Kidney (tissue), 14 donors: ENCODE data around the gene ACKR2. TPM values are rescaled to one million over a fixed set of nuclear protein-coding genes. Genes with fewer than 3 reads are reported as not detected.

Source experiments
- DNase-seq, 5 donors: peaks; one replicate each; pipeline ENCODE4 v3.0.0-alpha.2; 2013 to 2020
- FAIRE-seq: peaks from 2 replicates; lab custom pipeline; 2012; peaks lifted over from hg19 to GRCh38; lab: Jason Lieb, UNC
- H3K27ac ChIP-seq, 2 donors: one replicate each; pipeline ENCODE4 v1.7.0; 2013; ENCODE audit warnings: low read depth in 2 of 2, low read length in 2 of 2, inconsistent platforms in 1 of 2
- H3K27me3 ChIP-seq: one replicate; pipeline ENCODE4 v1.7.1; 2013; ENCODE audit warnings: low read length, inconsistent platforms; ENCODE audit not compliant: control insufficient read depth, insufficient read depth
- H3K36me3 ChIP-seq, 3 donors: one replicate each; pipeline versions ENCODE4 v1.7.0 to v1.7.1; 2013; ENCODE audit warnings: low read length in 3 of 3, control low read depth in 1 of 3, inconsistent platforms in 1 of 3; ENCODE audit not compliant: insufficient read depth in 3 of 3, control insufficient read depth in 2 of 3
- H3K4me1 ChIP-seq, 3 donors: one replicate each; pipeline versions ENCODE4 v1.7.0 to v1.7.1; 2013; ENCODE audit warnings: low read length in 3 of 3, inconsistent platforms in 1 of 3, low read depth in 1 of 3; ENCODE audit not compliant: control insufficient read depth in 2 of 3, insufficient read depth in 2 of 3
- H3K4me3 ChIP-seq, 3 donors: one replicate each; pipeline versions ENCODE4 v1.7.0 to v1.8.1; 2013; ENCODE audit warnings: low read length in 3 of 3, control low read depth in 1 of 3, inconsistent platforms in 1 of 3
- H3K9ac ChIP-seq, 3 donors: one replicate each; pipeline versions ENCODE4 v1.7.0 to v1.7.1; 2013; ENCODE audit warnings: low read length in 3 of 3, control low read depth in 1 of 3, inconsistent platforms in 1 of 3
- H3K9me3 ChIP-seq, 3 donors: one replicate each; pipeline versions ENCODE4 v1.7.0 to v1.7.1; 2013; ENCODE audit warnings: low read length in 3 of 3, control low read depth in 1 of 3, inconsistent platforms in 1 of 3; ENCODE audit not compliant: control insufficient read depth in 2 of 3, insufficient read depth in 1 of 3
- intact Hi-C: fragments of 100-400 bp; cut with DNase I; formaldehyde crosslinking; loops from one replicate; pipeline ENCODE4 v1.11.1; 2022
- polyA plus RNA-seq: library from polyadenylated mRNA; stranded (reverse); fragments of 350-450 nt; fragmentation: Illumina TruSeq; extraction: RNeasy Lipid Tissue Mini Kit (QIAGEN cat#74804); gene quantifications from one replicate; pipeline ENCODE4 v1.2.3, GENCODE V29; 2014; ENCODE audit warnings: low read depth, low replicate concordance; ENCODE audit not compliant: insufficient read depth
- total RNA-seq: library from RNA; stranded (reverse); fragmentation: NEBNext Ultra II Directional; extraction: Animal tissue kit (Norgen Biotek cat#: 25700); gene quantifications from one replicate; pipeline ENCODE4 v1.2.1, GENCODE V29; 2021
- TF ChIP-seq, protein P1 (sequence below): IDR thresholded peaks from 3 replicates; pipeline ENCODE4 v1.5.1; 2012; ENCODE audit warnings: mild to moderate bottlenecking, moderate library complexity, borderline replicate concordance; ENCODE audit not compliant: insufficient read depth; ENCODE audit errors: extremely low read depth
- donor health status: control.
- donor health status: control.
- donor health status: control.
- donor health status: control.
- donor health status: control.
- donor health status: DM: yes; HTN: yes; CAD: no.
- donor health status: Normal renal cell carcinoma (clear cell type).

Gene ACKR2
- total and polyA plus RNA-seq, 2 donors from 2014 or later, result 0.86 to 8.9 TPM

DNA sequence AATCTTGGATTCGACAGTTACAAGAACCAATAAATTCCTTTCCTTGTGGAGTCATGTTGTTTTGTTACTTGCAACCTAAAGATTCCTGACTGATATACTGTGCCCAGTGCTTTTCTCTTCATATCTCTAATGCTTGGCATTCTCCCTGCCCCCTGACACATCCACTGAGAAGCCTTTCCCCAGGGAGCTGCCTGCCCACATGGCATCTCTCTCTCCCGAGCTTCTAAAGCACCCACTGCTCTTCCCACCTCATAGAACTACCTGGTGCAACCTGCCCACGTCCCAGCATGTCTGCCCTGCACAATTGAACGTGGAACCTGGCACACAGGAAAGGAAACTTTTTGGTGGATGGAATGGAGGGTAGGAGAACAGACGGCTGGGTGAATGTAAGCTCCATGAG, 59.6 kb downstream of the ACKR2 start:
- no peaks in the 10 kb centered on the region for H3K27me3 ChIP-seq
- no peak overlapping the region for H3K9ac ChIP-seq
- DNase-seq (no peak), FAIRE-seq (no peak)
- TF ChIP-seq, protein P1, sequence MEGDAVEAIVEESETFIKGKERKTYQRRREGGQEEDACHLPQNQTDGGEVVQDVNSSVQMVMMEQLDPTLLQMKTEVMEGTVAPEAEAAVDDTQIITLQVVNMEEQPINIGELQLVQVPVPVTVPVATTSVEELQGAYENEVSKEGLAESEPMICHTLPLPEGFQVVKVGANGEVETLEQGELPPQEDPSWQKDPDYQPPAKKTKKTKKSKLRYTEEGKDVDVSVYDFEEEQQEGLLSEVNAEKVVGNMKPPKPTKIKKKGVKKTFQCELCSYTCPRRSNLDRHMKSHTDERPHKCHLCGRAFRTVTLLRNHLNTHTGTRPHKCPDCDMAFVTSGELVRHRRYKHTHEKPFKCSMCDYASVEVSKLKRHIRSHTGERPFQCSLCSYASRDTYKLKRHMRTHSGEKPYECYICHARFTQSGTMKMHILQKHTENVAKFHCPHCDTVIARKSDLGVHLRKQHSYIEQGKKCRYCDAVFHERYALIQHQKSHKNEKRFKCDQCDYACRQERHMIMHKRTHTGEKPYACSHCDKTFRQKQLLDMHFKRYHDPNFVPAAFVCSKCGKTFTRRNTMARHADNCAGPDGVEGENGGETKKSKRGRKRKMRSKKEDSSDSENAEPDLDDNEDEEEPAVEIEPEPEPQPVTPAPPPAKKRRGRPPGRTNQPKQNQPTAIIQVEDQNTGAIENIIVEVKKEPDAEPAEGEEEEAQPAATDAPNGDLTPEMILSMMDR, result no peak
- H3K9me3 ChIP-seq, result no peaks in the 10 kb centered on the region
- no peak overlapping the region for H3K4me3 ChIP-seq
- H3K36me3 ChIP-seq, result no peaks in the 10 kb centered on the region
- peaks cover 0 to 21% (median 11%) of the 10 kb centered on the region in 3 donors for H3K4me1 ChIP-seq
- intact Hi-C loops, result no loop called here
- H3K27ac ChIP-seq, result no peak overlapping the region

DNA sequence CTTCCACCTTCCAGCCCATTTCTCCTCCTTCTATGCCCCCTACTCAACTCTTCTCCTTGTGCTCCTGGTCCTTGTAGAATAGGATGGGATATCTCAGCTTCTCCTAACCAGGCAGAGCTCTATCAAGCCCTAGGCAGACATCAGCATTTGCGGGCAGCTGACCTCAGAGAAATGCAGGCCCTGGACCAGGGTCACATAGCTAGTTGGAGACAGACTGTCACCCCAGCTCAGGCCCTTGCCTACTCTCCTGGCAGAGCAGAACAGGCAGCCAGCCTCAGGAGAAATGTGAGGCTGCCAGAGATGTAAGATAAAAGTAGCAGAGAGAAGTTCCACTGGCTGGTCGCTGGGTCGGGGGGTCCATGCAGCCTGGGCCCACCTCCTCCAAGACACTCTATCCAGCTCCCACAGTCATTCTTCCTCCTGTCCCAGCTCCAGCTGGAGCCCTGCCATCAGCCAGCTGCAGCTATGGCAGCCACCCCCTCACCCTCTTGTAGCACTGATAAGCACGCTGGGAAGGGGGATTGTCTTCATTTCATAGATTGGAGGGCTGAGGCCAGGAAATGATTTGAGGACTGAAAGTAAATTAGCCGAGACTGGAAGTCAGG, 62.4 kb downstream of the ACKR2 start:
- Histone ChIP-seq H3K27ac (peak overlapping the region in 1 of 2 donors; percentile 29), H3K9ac (peak overlapping the region in 1 of 3 donors; percentile 3), H3K27me3 (no peaks in the 10 kb centered on the region), H3K36me3 (no peaks in the 10 kb centered on the region), H3K9me3 (no peaks in the 10 kb centered on the region), H3K4me3 (no peak overlapping the region), H3K4me1 (peaks cover 0 to 36% (median 18%) of the 10 kb centered on the region in 3 donors)
- DNase-seq (peak in 2 of 5 donors; percentile 36 to 41), FAIRE-seq (no peak)
- intact Hi-C loops, result no loop called here
- TF ChIP-seq, protein P1, result no peak

DNA sequence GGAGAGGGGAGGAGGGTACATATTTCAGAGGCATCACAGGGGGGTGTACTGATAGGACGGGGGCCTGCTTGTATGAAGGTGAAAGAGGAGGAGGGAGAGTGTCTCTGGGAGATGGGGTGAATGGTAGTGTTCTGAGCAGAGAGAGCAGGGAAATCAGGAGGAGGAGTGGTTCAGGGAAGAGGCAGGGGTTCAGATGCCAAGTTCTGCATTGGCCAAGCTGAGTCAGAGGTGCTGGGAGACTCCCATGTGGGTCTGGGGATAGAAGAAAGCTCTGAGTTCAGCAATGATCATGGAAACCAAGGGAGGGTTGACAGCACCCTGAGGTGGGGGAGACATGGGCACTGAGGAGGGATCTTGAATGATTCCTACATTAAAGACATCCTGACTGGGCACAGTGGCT, 63.5 kb downstream of the ACKR2 start:
- intact Hi-C loops, result no loop called here

More for the DNA sequence above, 63.5 kb downstream of the ACKR2 start:
- Histone ChIP-seq H3K27ac (peak overlapping the region in 1 of 2 donors; percentile 29), H3K9me3 (no peaks in the 10 kb centered on the region), H3K4me3 (peak overlapping the region in 2 of 3 donors; percentile 31 to 45), H3K4me1 (peaks cover 0 to 46% (median 26%) of the 10 kb centered on the region in 3 donors), H3K27me3 (no peaks in the 10 kb centered on the region), H3K9ac (no peak overlapping the region), H3K36me3 (no peaks in the 10 kb centered on the region)
- FAIRE-seq (no peak), DNase-seq (no peak)
- TF ChIP-seq, protein P1, result no peak
